Activated B cell treated with CpG ODN at 0.5 μM for 24 hours (primary cell): ENCODE measurements around the gene ACAN. TPM values are rescaled to one million over a fixed set of nuclear protein-coding genes. Genes with fewer than 3 reads are reported as not detected.

Experiments used
- ATAC-seq: fragments of 200-7000 bp; cut with Tn5 transposase; one replicate; pipeline ENCODE4 v1.10.0; 2021; ENCODE audit warnings: low read depth, mild to moderate bottlenecking, moderate library complexity
- CTCF ChIA-PET: fragments of 350-600 bp; sonication (Branson Sonifier 250); formaldehyde crosslinking; loops from one replicate; lab custom pipeline; 2021; ENCODE audit warnings: antibody characterized with exemption; lab: Charles Lee
- POLR2A ChIA-PET: fragments of 350-600 bp; sonication (Branson Sonifier 250); formaldehyde crosslinking; loops from one replicate; lab custom pipeline; 2021; ENCODE audit warnings: antibody characterized with exemption; lab: Charles Lee
- DNase-seq: peaks from one replicate; pipeline ENCODE4 v3.0.0; 2022
- H3K27ac Mint-ChIP-seq: one replicate; pipeline ENCODE4 v1.8.0; 2020; ENCODE audit warnings: mixed read lengths
- H3K27me3 Mint-ChIP-seq: one replicate; pipeline ENCODE4 v1.8.0; 2021; ENCODE audit warnings: mixed read lengths
- H3K36me3 Mint-ChIP-seq: one replicate; pipeline ENCODE4 v1.8.0; 2021; ENCODE audit warnings: low read depth, mixed read lengths
- H3K4me1 Mint-ChIP-seq: one replicate; pipeline ENCODE4 v1.8.0; 2021; ENCODE audit warnings: mixed read lengths
- H3K4me3 Mint-ChIP-seq: one replicate; pipeline ENCODE4 v1.8.0; 2020; ENCODE audit warnings: mild to moderate bottlenecking, mixed read lengths
- H3K9me3 Mint-ChIP-seq: one replicate; pipeline ENCODE4 v1.8.0; 2020; ENCODE audit warnings: mixed read lengths
- CTCF ChIP-seq: fragments of 200-600 bp; IDR thresholded peaks from one replicate; pipeline ENCODE4 v1.8.0; 2022; ENCODE audit warnings: antibody characterized with exemption, mild to moderate bottlenecking
- intact Hi-C: fragments of 100-400 bp; cut with micrococcal nuclease; formaldehyde crosslinking; loops from one replicate; pipeline ENCODE4 v1.15.1; 2024
- total RNA-seq: library from RNA; stranded (reverse); gene quantifications from 2 replicates; pipeline ENCODE4 v1.2.3, GENCODE V29; 2022

The ACAN gene
- total RNA-seq, 1 donor from 2014 or later = not detected

GRCh38 chr15:88871313-88871712, 68.1 kb downstream of the ACAN start:
- Mint-ChIP-seq H3K9me3 (no peaks in the 10 kb centered on the region), H3K36me3 (no peaks in the 10 kb centered on the region), H3K27ac (no peak overlapping the region), H3K4me1 (no peaks in the 10 kb centered on the region), H3K27me3 (no peaks in the 10 kb centered on the region), H3K4me3 (no peak overlapping the region)
- ChIA-PET CTCF (no interaction called here), POLR2A (no interaction called here)
- intact Hi-C loops = no loop called here
- DNase-seq (no peak), ATAC-seq (no peak)
- no peak for TF ChIP-seq CTCF

- Mint-ChIP-seq H3K4me3 (no peak overlapping the region), H3K9me3 (no peaks in the 10 kb centered on the region), H3K36me3 (no peaks in the 10 kb centered on the region), H3K27ac (no peak overlapping the region), H3K27me3 (no peaks in the 10 kb centered on the region), H3K4me1 (no peaks in the 10 kb centered on the region)
- no peak for ATAC-seq
- ChIA-PET CTCF (no interaction called here), POLR2A (no interaction called here)
- intact Hi-C loops = no loop called here
- DNase-seq = no peak
- TF ChIP-seq CTCF = no peak
Measured at GRCh38 chr15:88872106-88872505, 68.9 kb downstream of the ACAN start.

- no peaks in the 10 kb centered on the region for H3K27me3 Mint-ChIP-seq
- CTCF ChIA-PET = no interaction called here
- DNase-seq (no peak), ATAC-seq (no peak)
- H3K9me3 Mint-ChIP-seq = no peaks in the 10 kb centered on the region
- POLR2A ChIA-PET = no interaction called here
- no peak overlapping the region for H3K27ac Mint-ChIP-seq
- H3K4me1 Mint-ChIP-seq = no peaks in the 10 kb centered on the region
- H3K4me3 Mint-ChIP-seq = no peak overlapping the region
- H3K36me3 Mint-ChIP-seq = no peaks in the 10 kb centered on the region
- intact Hi-C loops = no loop called here
- no peak for TF ChIP-seq CTCF
Measured at GRCh38 chr15:88872706-88873105, 69.5 kb downstream of the ACAN start.

GRCh38 chr15:88873786-88874185, 70.5 kb downstream of the ACAN start:
- Mint-ChIP-seq H3K4me3 (no peak overlapping the region), H3K4me1 (no peaks in the 10 kb centered on the region), H3K27ac (no peak overlapping the region), H3K27me3 (no peaks in the 10 kb centered on the region), H3K9me3 (no peaks in the 10 kb centered on the region), H3K36me3 (no peaks in the 10 kb centered on the region)
- intact Hi-C loops = no loop called here
- ATAC-seq (no peak), DNase-seq (no peak)
- TF ChIP-seq CTCF = no peak
- ChIA-PET CTCF (no interaction called here), POLR2A (no interaction called here)

GRCh38 chr15:88874275-88874674, 71.0 kb downstream of the ACAN start:
- Mint-ChIP-seq H3K36me3 (no peaks in the 10 kb centered on the region), H3K9me3 (no peaks in the 10 kb centered on the region), H3K27me3 (no peaks in the 10 kb centered on the region), H3K4me3 (no peak overlapping the region), H3K27ac (no peak overlapping the region), H3K4me1 (no peaks in the 10 kb centered on the region)
- CTCF ChIA-PET = no interaction called here
- intact Hi-C loops = no loop called here
- TF ChIP-seq CTCF = no peak
- POLR2A ChIA-PET = no interaction called here
- DNase-seq (no peak), ATAC-seq (no peak)
